BE2C (cell line): ENCODE data around the gene SIPA1L3.

ENCODE experiments used
- DNase-seq: peaks from one replicate; pipeline ENCODE4 v3.0.0-alpha.2; 2020
- H3K27me3 ChIP-seq: fragments of 250-450 bp; sonication (Bioruptor Pico); 2 replicates; pipeline ENCODE4 v1.5.1; 2020; ENCODE audit warnings: mild to moderate bottlenecking
- H3K36me3 ChIP-seq: fragments of 250-450 bp; sonication (Bioruptor Pico); 2 replicates; pipeline ENCODE4 v1.5.1; 2020; ENCODE audit warnings: mild to moderate bottlenecking
- H3K4me1 ChIP-seq: fragments of 250-450 bp; sonication (Bioruptor Pico); 2 replicates; pipeline ENCODE4 v1.5.1; 2020
- H3K4me3 ChIP-seq: 2 replicates; pipeline ENCODE4 v1.5.1; 2011; ENCODE audit warnings: low read depth, low read length
- H3K9me3 ChIP-seq: fragments of 250-450 bp; sonication (Bioruptor Pico); 2 replicates; pipeline ENCODE4 v1.5.1; 2020
- CTCF ChIP-seq: IDR thresholded peaks from 2 replicates; pipeline ENCODE4 v1.5.1; 2012; ENCODE audit warnings: mild to moderate bottlenecking, low read depth, low read length

The SIPA1L3 gene

DNA sequence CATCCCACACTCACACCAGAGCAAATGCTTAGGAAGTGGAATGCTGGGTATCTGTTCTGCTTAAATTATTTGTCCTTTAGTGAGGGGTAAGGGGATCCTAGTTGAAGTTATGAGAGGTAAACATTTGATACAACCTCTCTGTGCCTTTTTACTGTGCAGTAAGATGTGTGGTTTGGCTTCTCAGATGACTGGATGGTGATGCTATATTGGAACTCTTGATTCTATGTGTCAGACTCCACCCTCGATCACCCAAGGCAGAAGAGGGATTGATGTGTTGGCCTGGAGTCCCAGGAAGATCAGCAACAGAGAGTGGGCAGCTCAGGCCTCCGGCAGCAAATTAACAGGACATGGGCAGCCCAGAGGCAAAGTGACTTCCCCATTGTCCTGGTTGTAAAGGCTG is 66.7 kb downstream of the SIPA1L3 start:
- no peak for TF ChIP-seq CTCF
- H3K27me3 ChIP-seq: no peaks in the 10 kb centered on the region
- H3K36me3 ChIP-seq: no peaks in the 10 kb centered on the region
- no peak for DNase-seq
- no peaks in the 10 kb centered on the region for H3K9me3 ChIP-seq
- no peaks in the 10 kb centered on the region for H3K4me1 ChIP-seq
- no peak overlapping the region for H3K4me3 ChIP-seq

GRCh38 chr19:37975071-37975470 is 68.1 kb downstream of the SIPA1L3 start:
- no peak for DNase-seq
- Histone ChIP-seq H3K27me3 (no peaks in the 10 kb centered on the region), H3K4me3 (no peak overlapping the region), H3K4me1 (no peaks in the 10 kb centered on the region), H3K9me3 (no peaks in the 10 kb centered on the region), H3K36me3 (no peaks in the 10 kb centered on the region)
- TF ChIP-seq CTCF: no peak

GRCh38 chr19:37975596-37976515 is 68.8 kb downstream of the SIPA1L3 start:
- Histone ChIP-seq H3K9me3 (no peaks in the 10 kb centered on the region), H3K36me3 (no peaks in the 10 kb centered on the region), H3K4me3 (no peak overlapping the region), H3K4me1 (no peaks in the 10 kb centered on the region), H3K27me3 (no peaks in the 10 kb centered on the region)
- no peak for TF ChIP-seq CTCF
- no peak for DNase-seq

DNA sequence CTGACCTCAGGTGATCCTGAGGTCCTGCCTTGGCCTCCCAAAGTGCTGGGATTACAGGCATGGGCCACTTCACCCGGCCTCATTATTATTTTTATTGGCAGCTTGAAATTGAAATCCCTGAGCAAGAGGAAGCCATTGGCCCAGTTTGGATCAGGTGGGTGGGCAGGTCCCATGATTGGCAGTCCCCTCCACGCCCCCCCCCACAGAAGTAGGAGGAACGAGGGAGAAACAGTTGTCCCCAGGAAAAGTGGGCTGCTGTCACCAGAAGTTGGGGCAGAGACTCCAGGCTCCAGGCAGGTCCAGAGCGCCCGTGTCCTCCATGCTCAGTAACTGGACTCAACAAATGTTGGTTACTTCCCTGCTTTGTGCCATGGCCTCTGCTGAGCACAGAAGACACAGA is 70.4 kb downstream of the SIPA1L3 start:
- Histone ChIP-seq H3K4me3 (no peak overlapping the region), H3K36me3 (no peaks in the 10 kb centered on the region), H3K27me3 (no peaks in the 10 kb centered on the region), H3K9me3 (no peaks in the 10 kb centered on the region), H3K4me1 (no peaks in the 10 kb centered on the region)
- no peak for TF ChIP-seq CTCF
- no peak for DNase-seq

GRCh38 chr19:37977992-37978391 is 71.0 kb downstream of the SIPA1L3 start:
- Histone ChIP-seq H3K36me3 (no peaks in the 10 kb centered on the region), H3K4me3 (no peak overlapping the region), H3K27me3 (no peaks in the 10 kb centered on the region), H3K9me3 (no peaks in the 10 kb centered on the region), H3K4me1 (no peaks in the 10 kb centered on the region)
- DNase-seq: no peak
- TF ChIP-seq CTCF: no peak

DNA sequence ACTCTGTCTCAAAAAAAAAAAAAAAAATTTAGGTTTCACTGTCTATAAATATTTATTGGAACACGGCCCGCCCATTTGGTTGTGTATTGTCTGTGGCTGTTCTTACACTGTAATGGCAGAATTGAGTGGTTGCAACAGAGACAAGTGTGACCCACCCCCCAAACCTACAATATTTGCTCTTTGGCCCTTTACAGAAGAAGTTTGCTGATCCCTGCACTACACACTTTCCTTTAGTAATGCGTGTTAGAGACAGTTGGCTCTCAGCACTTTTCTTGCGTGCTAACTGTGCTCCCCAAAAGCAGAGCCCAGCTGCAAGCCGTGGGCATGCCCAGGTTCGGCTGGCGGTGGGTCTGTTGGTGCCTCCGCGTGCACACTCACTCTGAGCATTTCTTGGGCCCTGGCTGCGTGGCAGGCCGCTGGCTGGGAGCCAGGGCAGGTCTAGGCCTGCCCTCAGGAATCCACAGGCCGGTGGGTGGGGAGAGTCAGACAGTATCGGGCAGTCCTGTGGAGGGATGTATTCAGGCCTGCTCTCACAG is 72.6 kb downstream of the SIPA1L3 start:
- no peak for TF ChIP-seq CTCF
- Histone ChIP-seq H3K4me3 (no peak overlapping the region), H3K9me3 (no peaks in the 10 kb centered on the region), H3K27me3 (no peaks in the 10 kb centered on the region), H3K36me3 (no peaks in the 10 kb centered on the region), H3K4me1 (no peaks in the 10 kb centered on the region)
- DNase-seq: no peak
